Cortex of kidney (tissue), 1 donor: ENCODE measurements around the gene TGFBR2.

Experiments
- DNase-seq: peaks from one replicate; lab custom pipeline; 2025; lab: John Stamatoyannopoulos, UW

The TGFBR2 gene

DNA sequence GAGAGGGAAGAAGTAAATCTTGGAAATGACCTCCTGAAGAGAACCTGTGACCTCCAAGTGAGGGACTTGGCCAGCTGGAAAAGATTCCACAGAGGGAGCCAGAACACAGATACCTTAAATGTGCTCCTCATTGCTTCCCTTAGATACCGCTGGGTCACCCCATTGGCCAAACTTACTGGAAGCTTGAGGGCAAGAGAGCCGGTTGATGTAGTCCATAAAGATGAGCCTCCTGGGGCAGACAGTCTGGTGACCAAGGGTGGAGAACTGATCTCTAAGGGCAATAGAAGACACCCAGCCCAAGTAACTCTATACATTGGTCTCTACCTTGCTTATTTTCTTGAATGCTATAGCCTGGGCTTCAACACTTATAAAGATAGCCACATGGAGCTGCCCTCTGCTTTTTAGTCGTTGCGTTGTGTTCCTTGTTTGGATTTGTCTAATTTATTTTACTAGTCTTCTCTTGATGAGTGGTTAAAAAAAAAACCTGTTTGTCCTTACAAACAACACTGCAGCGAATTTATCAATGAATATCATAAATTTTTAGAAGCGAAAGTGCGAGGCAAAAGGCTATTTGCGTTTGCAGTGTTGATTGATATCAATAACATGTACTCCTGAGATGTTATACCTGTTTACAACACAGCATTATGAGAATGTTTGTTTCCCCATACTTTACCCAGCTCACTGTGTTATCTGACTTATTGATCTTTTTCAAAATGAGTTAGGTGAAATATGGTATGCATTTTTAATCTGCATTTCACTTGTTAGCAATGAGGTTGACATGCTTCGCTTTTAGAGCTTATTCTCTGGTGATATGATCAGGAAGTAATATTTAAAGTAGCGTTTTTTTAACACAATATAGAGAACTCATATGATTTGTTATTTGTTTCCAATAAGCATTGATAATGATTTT, 31.2 kb downstream of the TGFBR2 start:
- DNase-seq: no peak

DNA sequence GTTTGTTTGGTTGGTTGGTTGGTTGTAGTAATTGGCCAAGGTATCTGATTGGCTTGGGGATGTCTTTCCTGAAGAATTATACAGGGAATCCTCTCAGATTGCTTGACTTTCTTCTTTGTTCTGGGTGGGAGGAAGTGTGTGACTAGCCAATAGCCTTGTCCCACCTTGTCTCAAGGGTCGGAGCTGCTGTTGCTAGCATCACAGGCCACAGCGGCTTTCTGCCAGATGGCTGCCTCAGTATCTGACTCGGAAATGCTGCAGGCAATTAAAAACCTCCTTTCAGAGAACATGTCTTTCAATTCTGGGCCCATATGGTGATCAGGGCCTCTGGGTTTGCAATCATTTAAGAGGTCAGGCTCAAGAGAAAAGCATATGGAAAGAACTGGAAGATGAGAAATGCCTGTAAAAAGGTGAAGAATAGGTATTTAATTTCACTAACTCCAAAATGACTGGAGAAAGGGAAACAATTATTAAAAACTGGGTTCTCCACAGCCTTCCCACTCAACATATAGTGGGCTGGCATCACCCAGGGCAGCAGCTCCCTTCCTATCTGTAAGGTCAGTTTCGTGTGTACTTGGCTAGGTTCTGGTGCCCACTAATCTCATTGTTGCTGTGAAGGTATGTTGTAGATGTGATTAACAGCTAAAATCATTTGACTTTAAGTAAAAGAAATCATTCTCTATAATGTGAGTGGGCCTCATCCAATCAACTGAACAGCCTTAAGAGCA, 32.4 kb downstream of the TGFBR2 start:
- DNase-seq: no peak

DNA sequence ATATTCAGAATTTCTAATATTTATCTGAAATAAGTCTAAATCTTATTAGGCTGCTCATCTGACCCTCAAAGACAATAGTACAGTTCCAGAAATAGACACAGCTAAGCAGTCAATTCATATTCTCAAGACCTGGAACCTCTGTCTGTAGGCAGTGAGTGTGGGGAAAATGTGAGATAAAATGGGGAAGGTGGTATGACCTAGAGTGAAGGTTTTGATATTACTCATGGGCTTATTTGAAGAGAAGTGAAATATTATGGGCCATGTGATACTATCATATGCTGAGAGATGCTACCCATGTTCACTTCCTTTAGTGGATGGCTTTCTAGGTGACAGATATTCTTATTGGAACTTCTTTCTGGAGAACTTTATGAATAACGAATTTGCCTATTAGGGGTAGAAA, 33.5 kb downstream of the TGFBR2 start:
- DNase-seq: no peak

DNA sequence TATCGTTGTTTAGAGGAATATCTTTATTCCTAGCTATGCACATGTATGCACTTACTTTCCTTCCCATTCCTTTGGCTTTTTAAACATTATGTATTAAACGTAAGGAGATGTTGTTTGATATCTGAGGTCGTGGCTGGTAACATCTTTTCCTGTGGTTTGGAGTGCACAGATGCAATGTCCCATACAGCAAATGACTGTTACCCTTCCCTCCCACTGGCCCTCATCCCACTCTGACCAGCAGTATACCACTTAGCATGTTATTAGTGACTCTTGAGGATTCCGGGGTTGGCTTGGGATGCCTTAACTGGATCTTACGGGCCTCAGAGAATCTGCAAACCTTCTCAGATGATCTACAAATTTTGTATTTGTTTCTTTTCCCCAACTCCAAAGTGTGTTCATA, 34.5 kb downstream of the TGFBR2 start:
- DNase-seq: no peak

DNA sequence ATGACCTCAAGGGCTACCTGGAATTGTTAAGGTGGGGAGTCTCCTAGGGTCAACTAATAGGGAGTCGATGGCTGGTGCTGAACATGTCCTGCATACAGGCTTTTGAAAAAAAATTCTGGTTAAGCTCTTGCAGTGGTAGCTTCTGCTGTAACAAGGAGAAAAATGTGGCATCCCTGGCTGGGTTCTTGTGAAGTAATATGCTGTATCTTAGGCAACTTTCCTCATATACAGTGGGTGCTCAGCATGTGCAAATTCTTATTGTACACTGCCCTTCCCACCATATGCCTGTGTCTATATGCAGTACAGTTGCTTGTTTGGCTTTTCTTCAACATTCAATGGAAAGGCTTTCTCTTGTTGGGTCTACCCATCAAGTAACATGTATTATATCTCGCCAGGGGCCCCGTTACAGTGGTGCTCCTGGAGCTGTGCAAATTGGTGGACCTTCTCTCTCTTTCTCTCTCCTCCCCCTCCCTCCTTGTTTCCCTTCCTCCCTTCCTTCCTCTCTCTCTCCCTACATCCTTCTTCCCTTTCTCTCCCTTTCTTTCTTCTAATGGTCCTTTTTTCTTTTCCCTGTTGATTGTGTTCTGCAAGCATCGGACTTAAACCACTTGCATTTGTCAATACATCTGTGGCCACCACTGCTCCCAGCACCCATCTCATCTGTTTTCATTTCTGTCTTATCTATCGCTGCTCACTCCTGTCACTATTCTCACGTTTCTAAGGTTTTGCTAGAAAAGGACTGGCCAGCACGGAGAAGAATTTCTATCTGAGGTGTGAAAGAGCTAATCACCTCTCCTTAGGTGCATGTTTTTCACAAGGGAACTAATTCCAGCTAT, 35.2 kb downstream of the TGFBR2 start:
- no peak for DNase-seq

DNA sequence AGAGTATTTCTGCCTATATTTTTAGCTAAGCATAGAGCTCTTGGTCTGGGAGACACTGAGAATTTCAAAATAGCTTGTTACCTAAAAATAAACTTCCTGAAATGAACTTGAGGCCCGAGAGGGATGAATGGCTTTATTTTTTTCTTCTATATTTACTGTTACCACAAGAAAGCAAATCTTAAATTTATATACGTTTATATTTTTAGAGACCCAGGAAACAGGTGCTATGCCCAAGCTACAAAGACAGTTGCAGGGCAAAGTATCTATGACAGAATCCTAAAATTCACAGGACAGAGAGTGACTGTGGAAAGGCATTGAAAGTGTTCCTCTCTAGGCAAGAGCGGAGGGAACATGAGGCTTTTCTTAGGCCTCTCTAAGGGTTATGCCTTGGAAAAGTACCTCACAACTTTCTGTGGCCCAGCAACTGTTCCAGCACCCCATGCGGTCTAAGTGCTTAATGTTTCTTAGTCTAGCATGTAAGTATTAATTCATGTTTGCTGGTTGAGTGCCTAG, 36.5 kb downstream of the TGFBR2 start:
- no peak for DNase-seq

DNA sequence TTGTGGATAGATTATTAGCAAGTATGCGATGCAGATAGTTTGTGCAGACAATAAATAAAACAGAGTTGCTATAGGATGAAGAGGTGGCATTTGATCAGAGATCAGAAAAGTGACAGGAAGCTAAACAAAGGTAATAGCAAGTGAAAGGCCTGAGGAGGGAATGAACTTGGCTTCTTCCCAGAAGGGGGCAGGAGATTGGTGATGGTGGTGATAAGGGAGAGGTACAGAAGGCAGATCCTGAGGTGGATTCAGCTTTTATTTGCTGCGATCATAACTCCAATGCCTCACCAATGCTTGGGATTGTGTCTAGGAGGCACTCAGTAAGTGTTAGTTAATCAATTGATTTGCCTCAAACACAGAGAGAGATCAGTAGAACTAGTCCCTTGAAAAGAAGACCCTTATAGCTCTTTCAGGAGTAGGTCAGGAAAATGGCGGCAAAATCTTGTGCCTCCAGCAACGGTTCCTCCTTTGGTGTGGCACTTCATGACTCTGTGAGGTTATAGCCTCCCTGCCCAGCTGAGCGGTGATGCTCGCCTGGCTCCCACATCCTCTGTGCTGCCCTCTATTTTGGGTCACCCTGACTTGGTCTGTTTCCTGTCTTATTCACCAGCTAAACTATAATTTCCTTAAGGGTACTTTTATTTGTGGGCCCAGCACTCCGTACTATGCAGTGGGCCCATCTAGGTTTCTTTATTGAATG, 37.5 kb downstream of the TGFBR2 start:
- no peak for DNase-seq

DNA sequence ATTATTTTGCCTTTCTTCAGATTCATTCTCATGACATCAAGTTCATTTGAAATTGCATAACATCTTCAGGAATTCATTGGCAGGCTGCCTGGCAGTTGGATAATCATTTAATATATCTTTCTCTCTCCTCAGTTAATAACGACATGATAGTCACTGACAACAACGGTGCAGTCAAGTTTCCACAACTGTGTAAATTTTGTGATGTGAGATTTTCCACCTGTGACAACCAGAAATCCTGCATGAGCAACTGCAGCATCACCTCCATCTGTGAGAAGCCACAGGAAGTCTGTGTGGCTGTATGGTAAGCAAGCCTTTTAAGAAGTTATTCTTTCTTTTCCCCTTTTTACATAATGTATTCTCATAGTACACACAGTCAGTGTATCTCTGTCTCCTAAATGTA, 38.2 kb downstream of the TGFBR2 start:
- no peak for DNase-seq

DNA sequence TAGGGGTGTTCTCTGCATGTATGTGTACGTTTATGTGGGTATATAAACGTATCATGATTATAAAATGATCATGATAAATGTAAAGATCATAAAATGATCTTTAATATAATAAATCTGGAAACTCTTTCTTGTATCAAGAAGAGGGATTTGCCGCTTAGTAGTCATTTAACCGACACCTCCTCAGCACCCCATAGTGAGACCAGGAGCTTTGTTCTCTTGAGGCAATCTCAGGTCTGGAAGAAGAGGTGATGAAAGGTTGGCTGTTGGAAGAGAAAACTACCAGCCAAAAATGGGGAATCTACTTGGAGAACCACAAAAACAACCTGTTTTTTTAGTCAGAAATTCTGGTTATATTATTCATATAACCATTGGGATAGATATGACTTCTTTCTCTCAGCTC, 38.7 kb downstream of the TGFBR2 start:
- no peak for DNase-seq

DNA sequence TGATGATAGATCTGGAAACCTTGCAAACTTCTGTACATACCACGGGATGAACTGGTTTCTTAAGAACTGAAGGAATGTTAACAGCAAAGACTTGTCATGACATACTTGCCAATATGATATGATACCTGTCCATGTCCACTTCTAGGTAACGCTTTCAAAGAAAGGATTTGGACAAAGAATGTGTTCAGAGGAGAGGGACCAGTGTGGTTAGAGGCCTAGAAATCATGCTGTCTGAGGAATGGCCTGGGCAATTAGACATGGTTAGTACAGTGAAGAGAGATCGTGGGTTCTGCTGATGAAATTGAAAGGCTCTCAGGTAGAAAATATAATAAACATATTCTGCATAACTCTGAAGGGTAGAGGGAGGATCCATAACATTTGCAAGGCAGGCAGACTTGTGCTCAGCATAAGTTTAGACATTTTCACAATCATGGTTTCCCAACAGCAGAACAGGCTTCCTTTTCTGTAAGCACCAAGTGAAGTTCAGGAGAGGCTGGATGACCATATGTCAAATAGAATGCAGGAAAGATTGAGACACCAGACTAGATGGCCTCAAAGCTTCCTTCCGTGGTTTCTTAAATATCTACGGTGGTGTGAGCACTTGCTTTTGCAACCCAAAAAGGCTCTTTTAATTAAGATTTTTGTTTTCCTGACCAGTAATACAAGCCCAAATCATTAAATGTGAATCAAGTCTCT, 39.9 kb downstream of the TGFBR2 start:
- no peak for DNase-seq

DNA sequence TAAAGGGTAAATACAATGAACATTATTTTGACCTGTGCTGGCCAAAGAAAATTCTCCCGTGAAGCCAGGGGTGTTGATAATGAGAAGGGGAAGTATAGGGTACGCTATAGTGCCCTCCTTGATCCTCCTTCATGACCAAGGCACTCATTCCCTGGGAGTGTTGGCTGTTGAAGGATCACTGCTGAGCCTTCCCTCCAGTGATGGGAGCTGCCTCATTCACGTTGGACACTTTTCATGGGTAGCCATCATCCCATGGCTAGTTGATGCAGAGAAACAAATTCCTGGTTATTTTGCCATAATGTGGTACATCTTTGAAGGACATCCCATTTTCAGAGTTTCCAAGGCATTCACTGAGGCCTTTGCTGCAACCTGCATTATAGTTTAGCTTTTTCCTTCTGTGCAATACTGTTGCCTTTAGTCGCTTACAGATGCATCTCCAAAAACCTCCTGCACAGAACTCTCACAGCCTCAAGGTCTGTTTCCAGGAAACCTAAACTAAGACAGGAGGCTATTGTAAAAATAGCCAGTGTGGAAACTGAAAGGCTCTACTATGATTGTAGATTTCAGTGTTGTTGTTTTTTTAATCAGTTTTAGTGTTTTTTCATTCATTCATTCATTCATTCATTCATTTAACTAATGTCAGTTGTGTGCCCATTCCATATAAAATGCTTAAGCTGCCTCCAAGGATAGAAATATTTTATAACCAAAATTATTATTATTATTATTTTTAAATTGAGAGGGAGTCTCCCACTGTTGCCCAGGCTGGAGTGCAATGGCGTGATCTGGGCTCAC, 40.8 kb downstream of the TGFBR2 start:
- no peak for DNase-seq

DNA sequence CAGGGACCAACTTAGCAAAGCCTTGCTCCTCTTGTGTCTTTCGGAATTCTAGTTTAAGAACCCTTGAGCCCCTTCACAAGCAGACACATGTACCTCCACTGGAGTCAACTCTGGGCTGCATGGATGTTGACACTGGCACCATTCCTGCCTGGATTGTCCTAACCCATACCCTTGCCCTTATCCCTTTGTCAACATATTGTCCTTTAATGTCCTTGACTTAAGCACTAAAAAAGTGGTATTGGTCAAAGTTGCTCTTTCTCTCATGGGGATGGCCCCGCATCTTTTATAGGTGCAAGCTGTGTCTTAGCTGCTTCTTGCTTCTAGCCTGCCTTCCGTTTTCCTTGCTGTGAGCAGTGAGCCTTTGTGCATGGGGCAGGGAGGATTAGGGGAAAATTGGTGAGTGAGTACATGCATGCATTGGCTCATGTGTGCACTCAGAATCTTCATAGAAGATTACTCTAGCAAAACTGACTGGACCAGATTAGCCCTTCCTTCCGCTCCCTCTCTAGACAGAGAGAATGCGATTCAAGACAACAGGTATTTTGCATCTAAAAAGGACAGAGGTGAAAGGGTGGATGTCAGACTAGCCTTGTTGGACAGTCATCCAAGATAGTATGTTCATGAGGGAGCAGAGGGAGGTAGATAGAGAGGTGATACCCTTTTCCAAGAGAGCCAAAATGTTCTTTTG, 42.4 kb downstream of the TGFBR2 start:
- DNase-seq: no peak

DNA sequence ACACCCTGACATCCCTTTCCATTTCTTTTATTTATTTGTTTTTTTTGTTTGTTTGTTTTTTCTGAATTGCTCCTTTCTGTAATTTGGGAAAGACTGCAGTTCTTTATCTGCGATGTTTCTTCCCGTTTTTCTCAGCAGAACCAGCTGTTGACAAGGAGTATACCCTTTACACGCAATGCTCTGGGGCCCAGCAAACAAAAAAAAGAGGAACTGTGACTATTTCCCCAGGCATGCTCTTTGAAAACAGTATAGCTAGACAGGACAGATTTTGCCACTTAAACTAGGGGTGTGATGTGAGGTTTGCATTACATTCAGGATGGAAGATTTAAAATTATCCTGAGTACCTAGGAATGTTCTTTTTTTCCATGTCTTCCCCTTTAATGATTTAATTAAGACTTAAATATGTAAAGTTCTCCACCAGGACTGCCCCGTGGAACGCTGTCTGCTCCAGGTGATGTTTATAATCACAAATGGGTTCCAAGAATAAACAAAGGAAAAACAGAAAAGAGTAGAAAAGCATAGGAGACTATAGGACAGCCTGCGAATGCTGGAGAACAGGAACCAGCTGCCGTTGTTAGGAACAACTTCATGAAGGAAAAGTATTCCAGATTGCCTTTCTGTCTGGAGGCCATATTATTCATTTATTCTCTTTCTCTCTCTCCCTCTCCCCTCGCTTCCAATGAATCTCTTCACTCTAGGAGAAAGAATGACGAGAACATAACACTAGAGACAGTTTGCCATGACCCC, 43.3 kb downstream of the TGFBR2 start:
- DNase-seq: no peak

DNA sequence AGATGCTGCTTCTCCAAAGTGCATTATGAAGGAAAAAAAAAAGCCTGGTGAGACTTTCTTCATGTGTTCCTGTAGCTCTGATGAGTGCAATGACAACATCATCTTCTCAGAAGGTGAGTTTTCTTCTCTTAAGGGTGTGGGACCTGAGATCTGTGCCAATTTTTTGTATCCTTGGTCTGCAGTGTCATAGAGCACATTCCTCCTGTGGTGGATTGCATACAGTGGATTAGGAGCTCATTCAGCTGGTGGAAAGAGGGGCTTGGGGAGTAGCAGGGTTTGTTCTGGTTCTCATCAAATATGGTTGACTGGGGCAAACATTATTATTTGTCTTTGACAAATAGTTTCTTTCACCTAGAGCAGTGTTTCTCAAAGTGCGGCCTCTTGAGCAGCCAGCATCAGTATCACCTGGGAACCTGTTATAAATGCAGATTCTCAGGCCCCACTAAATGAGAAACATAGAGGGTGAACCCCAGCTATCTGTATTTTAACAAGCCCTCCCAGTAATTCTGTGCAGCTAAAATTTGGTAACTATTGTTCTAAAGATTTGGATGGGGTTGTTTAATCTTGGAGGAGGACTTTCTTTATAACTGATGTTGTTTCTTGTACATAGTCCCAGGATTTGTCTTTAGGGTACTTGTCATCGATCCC, 44.1 kb downstream of the TGFBR2 start:
- DNase-seq: no peak

DNA sequence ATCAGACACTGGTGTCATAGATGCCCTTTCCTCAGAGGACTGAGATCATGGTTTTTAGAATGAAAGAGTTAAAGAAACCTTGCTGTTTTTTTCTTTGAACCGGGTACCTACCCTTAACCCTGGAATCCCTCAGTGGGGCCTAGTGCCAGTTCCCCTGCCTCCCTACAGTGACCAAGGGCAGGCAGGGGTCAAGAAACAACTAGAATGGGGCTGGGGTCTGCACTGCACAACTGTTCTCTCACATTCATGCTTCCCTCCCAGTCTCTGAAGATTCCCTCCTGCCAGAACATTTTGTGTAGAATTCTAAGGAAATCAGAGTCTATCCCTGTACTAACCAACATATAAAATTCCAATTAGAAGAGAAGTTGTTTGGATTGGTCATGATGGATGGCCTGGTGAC, 47.9 kb downstream of the TGFBR2 start:
- no peak for DNase-seq

DNA sequence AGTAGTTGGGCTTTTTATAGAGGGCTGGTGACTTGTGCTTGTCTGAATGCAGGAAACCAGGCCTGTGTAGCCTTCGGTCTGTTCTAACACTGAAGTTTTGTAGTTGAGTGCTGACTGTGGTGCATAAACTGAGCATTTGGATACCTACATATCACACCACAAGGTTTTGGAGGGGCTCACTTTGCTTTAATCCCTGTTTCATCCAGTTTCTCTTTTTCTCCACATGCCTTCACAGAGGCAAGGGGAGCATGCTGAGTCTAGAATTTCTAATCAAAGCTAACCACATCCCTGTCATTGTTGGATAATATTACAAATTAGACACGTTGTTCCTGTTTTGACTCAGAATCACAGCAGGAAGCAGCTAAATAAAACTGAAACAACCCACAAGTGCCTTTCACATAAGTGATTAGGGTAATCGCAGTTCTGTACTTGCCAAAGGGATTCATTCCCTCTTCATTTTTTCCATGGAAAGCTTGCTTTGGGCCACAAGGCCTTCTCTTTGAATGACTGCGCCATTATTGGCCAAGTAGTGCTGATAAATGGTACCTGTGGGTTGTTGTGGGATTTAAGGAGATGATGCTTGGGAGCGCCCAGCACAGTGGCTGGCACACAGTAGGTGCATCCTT, 48.9 kb downstream of the TGFBR2 start:
- DNase-seq: no peak

DNA sequence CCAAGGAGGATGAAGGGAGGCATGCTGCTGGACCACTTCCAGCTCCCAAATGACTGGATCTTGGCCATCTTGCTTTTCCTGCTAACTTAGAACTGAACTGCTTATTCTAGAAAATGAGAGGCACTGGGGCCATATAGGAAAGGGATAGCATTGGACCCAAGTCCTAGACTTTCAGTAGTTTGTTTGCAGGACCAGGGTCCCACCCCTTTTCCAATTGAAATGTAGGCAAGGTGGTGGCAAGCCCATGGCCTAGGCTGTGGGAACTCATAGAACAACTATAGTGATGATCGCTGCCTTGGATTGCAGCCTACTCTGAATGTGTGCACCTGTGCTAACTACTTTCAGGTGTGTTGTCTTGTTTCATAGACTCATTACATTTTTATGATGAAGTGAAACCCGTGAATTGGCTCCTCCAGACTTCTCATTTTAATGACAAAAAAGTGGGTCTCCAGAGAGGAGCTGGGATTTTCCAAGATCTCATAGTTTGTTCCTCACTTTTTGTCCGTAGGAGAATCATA, 50.3 kb downstream of the TGFBR2 start:
- DNase-seq: no peak

DNA sequence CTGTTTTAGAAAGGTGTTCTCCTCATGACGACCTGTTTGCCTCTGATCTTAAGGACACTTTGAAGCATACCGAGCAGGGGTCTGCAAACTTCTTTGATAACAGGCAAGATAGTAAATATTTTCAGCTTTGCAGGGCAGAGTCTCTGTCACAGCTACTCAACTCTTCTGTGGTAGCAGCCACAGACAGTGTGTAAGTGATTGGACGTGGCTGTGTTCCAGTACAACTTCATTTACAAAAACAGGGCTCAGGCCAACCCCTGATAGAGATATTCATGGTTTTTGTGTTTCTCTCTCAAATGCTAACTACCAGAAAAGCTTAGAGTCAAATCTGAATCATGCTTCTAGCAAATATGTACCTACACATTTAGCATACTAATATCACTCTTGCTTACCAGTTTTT, 51.5 kb downstream of the TGFBR2 start:
- no peak for DNase-seq
